Measurements from ENCODE around the gene PEX12.
"Not testable (repeated sequence)": the region's sequence is repeated elsewhere in the genome, so short reads cannot be mapped to it uniquely, and the experiment has no call there.

PEX12 gene

GRCh38 chr17:35531160-35531559 is 47.2 kb downstream of the PEX12 start:
- H3K27me3 ChIP-seq (ENCODE audit: insufficient read depth, low read depth, severe bottlenecking): peaks cover 8% of the 10 kb centered on the region
- TF ChIP-seq CTCF (IDR thresholded peaks at IDR 0.05; ENCODE audit: low read depth, low read length): no peak
- H3K4me3 ChIP-seq (ENCODE audit: low read depth, low read length): no peak overlapping the region
- H3K9me3 ChIP-seq (ENCODE audit: severe bottlenecking): no peaks in the 10 kb centered on the region
- DNase-seq: no peak
- no peak overlapping the region for H3K27ac ChIP-seq
- H3K36me3 ChIP-seq: no peaks in the 10 kb centered on the region

- Histone ChIP-seq H3K9me3 (ENCODE audit: severe bottlenecking) (no peaks in the 10 kb centered on the region), H3K4me3 (ENCODE audit: low read depth, low read length) (no peak overlapping the region), H3K27ac (no peak overlapping the region), H3K27me3 (ENCODE audit: insufficient read depth, low read depth, severe bottlenecking) (peaks cover 9% of the 10 kb centered on the region), H3K36me3 (no peaks in the 10 kb centered on the region)
- no peak for TF ChIP-seq CTCF (IDR thresholded peaks at IDR 0.05; ENCODE audit: low read depth, low read length)
- DNase-seq: no peak
Observed at GRCh38 chr17:35529866-35530265, 48.5 kb downstream of the PEX12 start.

- H3K27me3 ChIP-seq (ENCODE audit: insufficient read depth, low read depth, severe bottlenecking): peaks cover 14% of the 10 kb centered on the region
- not testable (repeated sequence) for H3K36me3 ChIP-seq; DNase-seq; H3K27ac ChIP-seq; H3K4me3 ChIP-seq (ENCODE audit: low read depth, low read length); H3K9me3 ChIP-seq (ENCODE audit: severe bottlenecking)
Observed at GRCh38 chr17:35529326-35529725, 49.0 kb downstream of the PEX12 start.

All from WERI-Rb-1 (cell line).